Measurements from ENCODE around the gene NTRK2. TPM values are rescaled to one million over a fixed set of nuclear protein-coding genes. Genes with fewer than 3 reads are reported as not detected.

The NTRK2 gene
- total and polyA plus RNA-seq, 4 experiments from 2014 or later, result 0.11 to 0.18 (median 0.12) TPM; not detected in 1

GRCh38 chr9:84823421-84824271 is 154.1 kb downstream of the NTRK2 start:
- no peaks in the 10 kb centered on the region for H3K36me3 ChIP-seq (ENCODE audit: insufficient read depth, low read length)
- no peaks in the 10 kb centered on the region for H3K9me3 ChIP-seq (ENCODE audit: control insufficient read depth in 1 of 2, low read length in 2 of 2)
- Mint-ChIP-seq H3K36me3 (no peaks in the 10 kb centered on the region), H3K4me3 (no peak overlapping the region), H3K9me3 (peaks cover 0 to 5% (median 0%) of the 10 kb centered on the region in 8 donors), H3K4me1 (no peaks in the 10 kb centered on the region), H3K27me3 (peaks cover 0 to 2% of the 10 kb centered on the region in 2 donors), H3K27ac (no peak overlapping the region)
- H3K27me3 ChIP-seq (ENCODE audit: insufficient read depth, low read length), result no peaks in the 10 kb centered on the region
- no peaks in the 10 kb centered on the region for H3K4me1 ChIP-seq (ENCODE audit: insufficient read depth, low read length)
- CTCF ChIA-PET (ENCODE audit: partially characterized antibody), result no interaction called here
- H3K4me3 ChIP-seq (ENCODE audit: low read length in 2 of 2), result no peak overlapping the region
- intact Hi-C loops (cut with micrococcal nuclease), result no loop called here
- POLR2A ChIA-PET (ENCODE audit: partially characterized antibody), result no interaction called here
- no peak overlapping the region for H3K27ac ChIP-seq (ENCODE audit: low read depth, low read length)
- DNase-seq, result no peak

DNA sequence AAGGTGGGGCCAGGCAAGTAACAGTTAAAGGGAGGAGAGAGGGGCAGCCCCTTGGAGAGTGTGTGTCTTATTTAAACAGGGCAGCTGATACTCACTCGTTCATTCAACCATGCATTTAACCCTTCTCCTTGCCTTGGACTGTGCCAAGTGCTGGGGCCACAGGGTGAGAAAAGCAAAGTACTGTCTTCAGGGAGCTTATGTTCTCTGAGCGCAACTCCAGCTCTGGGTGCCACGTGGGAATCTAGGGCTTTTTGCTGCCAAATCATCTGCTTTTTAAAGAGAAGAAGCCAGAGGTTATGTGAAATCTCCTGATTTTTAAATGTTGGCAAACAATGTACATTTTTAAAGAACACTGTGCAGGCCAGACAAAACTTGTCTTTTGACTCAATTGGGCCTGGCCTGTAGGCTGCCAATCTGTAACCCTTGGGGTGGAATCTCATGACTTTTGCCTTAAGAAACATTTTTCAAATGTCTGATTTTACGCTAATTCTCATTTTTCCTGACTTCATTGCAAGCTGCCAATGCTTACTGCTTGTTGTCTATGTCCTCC is 157.8 kb downstream of the NTRK2 start:
- Mint-ChIP-seq H3K4me3 (no peak overlapping the region), H3K9me3 (peaks cover 0 to 5% (median 0%) of the 10 kb centered on the region in 8 donors), H3K36me3 (no peaks in the 10 kb centered on the region), H3K27ac (no peak overlapping the region), H3K27me3 (peaks cover 0 to 2% of the 10 kb centered on the region in 2 donors), H3K4me1 (no peaks in the 10 kb centered on the region)
- intact Hi-C loops (cut with micrococcal nuclease), result no loop called here
- ChIA-PET POLR2A (ENCODE audit: partially characterized antibody) (no interaction called here), CTCF (ENCODE audit: partially characterized antibody) (no interaction called here)
- no peak overlapping the region for H3K4me3 ChIP-seq (ENCODE audit: low read length in 2 of 2)
- DNase-seq, result no peak
- no peak overlapping the region for H3K27ac ChIP-seq (ENCODE audit: low read depth, low read length)
- H3K4me1 ChIP-seq (ENCODE audit: insufficient read depth, low read length), result no peaks in the 10 kb centered on the region
- H3K27me3 ChIP-seq (ENCODE audit: insufficient read depth, low read length), result no peaks in the 10 kb centered on the region
- H3K9me3 ChIP-seq (ENCODE audit: control insufficient read depth in 1 of 2, low read length in 2 of 2), result no peaks in the 10 kb centered on the region
- no peaks in the 10 kb centered on the region for H3K36me3 ChIP-seq (ENCODE audit: insufficient read depth, low read length)

GRCh38 chr9:84828046-84828445 is 158.5 kb downstream of the NTRK2 start:
- H3K27me3 ChIP-seq (ENCODE audit: insufficient read depth, low read length), result no peaks in the 10 kb centered on the region
- no peaks in the 10 kb centered on the region for H3K36me3 ChIP-seq (ENCODE audit: insufficient read depth, low read length)
- H3K27ac ChIP-seq (ENCODE audit: low read depth, low read length), result no peak overlapping the region
- no peak overlapping the region for H3K4me3 ChIP-seq (ENCODE audit: low read length in 2 of 2)
- Mint-ChIP-seq H3K4me1 (no peaks in the 10 kb centered on the region), H3K27me3 (peaks cover 0 to 2% of the 10 kb centered on the region in 2 donors), H3K9me3 (peaks cover 0 to 5% (median 0%) of the 10 kb centered on the region in 8 donors), H3K36me3 (no peaks in the 10 kb centered on the region), H3K4me3 (no peak overlapping the region), H3K27ac (no peak overlapping the region)
- ChIA-PET CTCF (ENCODE audit: partially characterized antibody) (no interaction called here), POLR2A (ENCODE audit: partially characterized antibody) (no interaction called here)
- H3K9me3 ChIP-seq (ENCODE audit: control insufficient read depth in 1 of 2, low read length in 2 of 2), result no peaks in the 10 kb centered on the region
- intact Hi-C loops (cut with micrococcal nuclease), result no loop called here
- no peaks in the 10 kb centered on the region for H3K4me1 ChIP-seq (ENCODE audit: insufficient read depth, low read length)
- DNase-seq, result no peak

- Mint-ChIP-seq H3K9me3 (peaks cover 0 to 1% (median 0%) of the 10 kb centered on the region in 8 donors), H3K4me1 (no peaks in the 10 kb centered on the region), H3K27me3 (peaks cover 0 to 1% of the 10 kb centered on the region in 2 donors), H3K36me3 (no peaks in the 10 kb centered on the region), H3K4me3 (no peak overlapping the region), H3K27ac (no peak overlapping the region)
- no peaks in the 10 kb centered on the region for H3K27me3 ChIP-seq (ENCODE audit: insufficient read depth, low read length)
- intact Hi-C loops (cut with micrococcal nuclease), result no loop called here
- no peaks in the 10 kb centered on the region for H3K4me1 ChIP-seq (ENCODE audit: insufficient read depth, low read length)
- H3K27ac ChIP-seq (ENCODE audit: low read depth, low read length), result no peak overlapping the region
- DNase-seq, result no peak
- ChIA-PET POLR2A (ENCODE audit: partially characterized antibody) (no interaction called here), CTCF (ENCODE audit: partially characterized antibody) (no interaction called here)
- no peaks in the 10 kb centered on the region for H3K36me3 ChIP-seq (ENCODE audit: insufficient read depth, low read length)
- H3K4me3 ChIP-seq (ENCODE audit: low read length in 2 of 2), result no peak overlapping the region
- no peaks in the 10 kb centered on the region for H3K9me3 ChIP-seq (ENCODE audit: control insufficient read depth in 1 of 2, low read length in 2 of 2)
Measured at GRCh38 chr9:84829471-84829870, 159.9 kb downstream of the NTRK2 start.

- Histone ChIP-seq H3K4me3 (ENCODE audit: low read length in 2 of 2) (no peak overlapping the region), H3K4me1 (ENCODE audit: insufficient read depth, low read length) (no peaks in the 10 kb centered on the region), H3K36me3 (ENCODE audit: insufficient read depth, low read length) (no peaks in the 10 kb centered on the region), H3K27me3 (ENCODE audit: insufficient read depth, low read length) (no peaks in the 10 kb centered on the region), H3K9me3 (ENCODE audit: control insufficient read depth in 1 of 2, low read length in 2 of 2) (no peaks in the 10 kb centered on the region), H3K27ac (ENCODE audit: low read depth, low read length) (no peak overlapping the region)
- intact Hi-C loops (cut with micrococcal nuclease), result no loop called here
- no peak for DNase-seq
- H3K9me3 Mint-ChIP-seq, result peaks cover 0 to 1% (median 0%) of the 10 kb centered on the region in 8 donors
- H3K27ac Mint-ChIP-seq, result no peak overlapping the region
- ChIA-PET POLR2A (ENCODE audit: partially characterized antibody) (no interaction called here), CTCF (ENCODE audit: partially characterized antibody) (no interaction called here)
- no peaks in the 10 kb centered on the region for H3K4me1 Mint-ChIP-seq
- H3K27me3 Mint-ChIP-seq, result peaks cover 0 to 1% of the 10 kb centered on the region in 2 donors
- H3K4me3 Mint-ChIP-seq, result no peak overlapping the region
- H3K36me3 Mint-ChIP-seq, result no peaks in the 10 kb centered on the region
Measured at GRCh38 chr9:84829997-84830696, 160.6 kb downstream of the NTRK2 start.

- H3K4me1 Mint-ChIP-seq, result no peaks in the 10 kb centered on the region
- H3K27ac ChIP-seq (ENCODE audit: low read depth, low read length), result no peak overlapping the region
- ChIA-PET CTCF (ENCODE audit: partially characterized antibody) (no interaction called here), POLR2A (ENCODE audit: partially characterized antibody) (no interaction called here)
- no peaks in the 10 kb centered on the region for H3K36me3 ChIP-seq (ENCODE audit: insufficient read depth, low read length)
- no peaks in the 10 kb centered on the region for H3K27me3 ChIP-seq (ENCODE audit: insufficient read depth, low read length)
- no peaks in the 10 kb centered on the region for H3K36me3 Mint-ChIP-seq
- H3K4me1 ChIP-seq (ENCODE audit: insufficient read depth, low read length), result no peaks in the 10 kb centered on the region
- H3K9me3 Mint-ChIP-seq, result peaks cover 0 to 1% (median 0%) of the 10 kb centered on the region in 8 donors
- H3K4me3 Mint-ChIP-seq, result no peak overlapping the region
- no peaks in the 10 kb centered on the region for H3K9me3 ChIP-seq (ENCODE audit: control insufficient read depth in 1 of 2, low read length in 2 of 2)
- H3K27ac Mint-ChIP-seq, result no peak overlapping the region
- H3K27me3 Mint-ChIP-seq, result peaks cover 0 to 1% of the 10 kb centered on the region in 2 donors
- H3K4me3 ChIP-seq (ENCODE audit: low read length in 2 of 2), result no peak overlapping the region
- no peak for DNase-seq
- intact Hi-C loops (cut with micrococcal nuclease), result no loop called here
Measured at GRCh38 chr9:84831377-84831776, 161.8 kb downstream of the NTRK2 start.

- peak overlapping the region in 1 of 8 donors; percentile 49 for H3K4me3 Mint-ChIP-seq
- H3K4me1 ChIP-seq (ENCODE audit: insufficient read depth, low read length), result no peaks in the 10 kb centered on the region
- DNase-seq, result no peak
- no peaks in the 10 kb centered on the region for H3K36me3 ChIP-seq (ENCODE audit: insufficient read depth, low read length)
- peaks cover 0 to 1% (median 0%) of the 10 kb centered on the region in 8 donors for H3K9me3 Mint-ChIP-seq
- no peaks in the 10 kb centered on the region for H3K27me3 ChIP-seq (ENCODE audit: insufficient read depth, low read length)
- CTCF ChIA-PET (ENCODE audit: partially characterized antibody), result no interaction called here
- no peak overlapping the region for H3K27ac Mint-ChIP-seq
- H3K4me3 ChIP-seq (ENCODE audit: low read length in 2 of 2), result no peak overlapping the region
- intact Hi-C loops (cut with micrococcal nuclease), result no loop called here
- no peaks in the 10 kb centered on the region for H3K9me3 ChIP-seq (ENCODE audit: control insufficient read depth in 1 of 2, low read length in 2 of 2)
- POLR2A ChIA-PET (ENCODE audit: partially characterized antibody), result no interaction called here
- no peak overlapping the region for H3K27ac ChIP-seq (ENCODE audit: low read depth, low read length)
- H3K36me3 Mint-ChIP-seq, result no peaks in the 10 kb centered on the region
- H3K4me1 Mint-ChIP-seq, result no peaks in the 10 kb centered on the region
- H3K27me3 Mint-ChIP-seq, result peaks cover 0 to 3% of the 10 kb centered on the region in 2 donors
Measured at GRCh38 chr9:84832453-84832852, 162.9 kb downstream of the NTRK2 start.

Measured in CD4-positive, alpha-beta memory T cell (primary cell).